NCI-H1694 (cell line): ENCODE data around the gene PCBP3.

ENCODE experiments used
- DNase-seq: peaks from one replicate; lab custom pipeline; 2025; lab: John Stamatoyannopoulos, UW

The PCBP3 gene

DNA sequence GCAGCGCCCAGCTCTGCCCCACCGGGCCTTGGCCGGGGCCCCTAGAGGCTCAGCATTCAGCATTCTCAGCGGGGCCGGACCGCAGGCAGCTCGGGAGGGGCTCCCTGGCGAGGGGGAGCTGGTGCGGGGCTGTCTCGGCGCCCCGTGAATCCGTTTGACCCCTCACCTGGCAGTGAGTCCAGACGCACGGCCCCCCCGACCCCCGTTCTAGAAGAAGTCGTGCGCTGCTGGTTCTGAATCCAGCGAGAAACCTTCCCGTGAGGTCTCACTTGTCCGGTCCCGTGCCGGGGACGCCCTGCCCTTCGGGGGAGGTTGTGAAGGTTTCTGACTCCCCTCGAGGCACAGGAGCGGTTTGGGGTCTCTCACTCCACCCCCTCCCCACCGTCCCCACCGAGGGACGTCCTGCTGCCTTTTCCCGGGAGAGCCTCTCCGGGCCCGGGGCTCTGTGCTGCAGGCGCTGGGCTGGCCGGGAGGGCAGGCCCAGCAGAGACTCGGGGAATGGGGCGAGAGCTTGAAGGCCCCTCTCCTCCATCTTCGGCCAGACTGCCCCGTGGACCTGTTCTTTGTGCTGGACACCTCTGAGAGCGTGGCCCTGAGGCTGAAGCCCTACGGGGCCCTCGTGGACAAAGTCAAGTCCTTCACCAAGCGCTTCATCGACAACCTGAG, 338.7 kb downstream of the PCBP3 start:
- DNase-seq: no peak

DNA sequence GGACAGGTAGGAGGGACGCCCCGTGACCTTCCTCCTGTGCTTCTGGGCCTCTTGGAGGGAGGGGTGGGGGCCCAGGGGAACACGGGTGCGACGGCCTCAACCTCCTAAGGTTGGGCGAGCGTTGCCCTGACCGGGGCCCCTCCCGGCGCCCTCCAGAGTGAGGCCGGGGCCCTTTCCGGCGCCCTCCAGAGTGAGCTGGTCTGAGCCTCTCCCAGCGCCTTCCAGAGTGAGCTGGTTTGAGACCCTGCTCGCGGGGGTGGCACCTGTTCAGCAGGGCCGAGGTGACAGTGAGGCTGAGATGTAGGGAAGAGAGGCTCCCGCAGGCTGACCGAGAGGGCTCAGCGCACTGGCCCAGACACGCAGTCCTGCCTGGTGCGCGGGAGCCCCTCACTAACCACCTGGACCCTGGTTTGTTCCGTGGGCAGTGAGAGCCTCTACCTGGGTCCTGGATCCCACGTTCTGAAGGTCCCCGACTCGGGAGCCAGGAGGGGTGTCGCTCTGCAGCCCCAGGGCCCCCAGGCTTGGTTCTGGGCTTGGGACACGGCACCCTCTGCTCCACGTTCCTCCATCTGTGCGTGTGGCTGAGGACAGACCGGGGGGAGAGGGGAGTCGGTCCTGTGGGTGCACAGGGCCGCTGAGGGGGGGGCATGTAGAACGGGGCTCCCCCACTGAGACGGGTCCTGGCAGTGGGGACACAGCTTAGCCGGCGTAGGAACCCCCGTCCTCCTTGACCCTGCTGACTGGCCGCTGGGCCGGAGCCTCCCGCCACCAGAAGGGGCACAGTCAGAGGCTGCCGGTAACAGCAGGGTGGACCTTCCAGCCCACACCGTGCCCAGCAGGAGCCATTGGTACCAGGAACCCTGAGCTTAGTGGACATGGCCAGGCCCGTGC, 339.5 kb downstream of the PCBP3 start:
- no peak for DNase-seq

DNA sequence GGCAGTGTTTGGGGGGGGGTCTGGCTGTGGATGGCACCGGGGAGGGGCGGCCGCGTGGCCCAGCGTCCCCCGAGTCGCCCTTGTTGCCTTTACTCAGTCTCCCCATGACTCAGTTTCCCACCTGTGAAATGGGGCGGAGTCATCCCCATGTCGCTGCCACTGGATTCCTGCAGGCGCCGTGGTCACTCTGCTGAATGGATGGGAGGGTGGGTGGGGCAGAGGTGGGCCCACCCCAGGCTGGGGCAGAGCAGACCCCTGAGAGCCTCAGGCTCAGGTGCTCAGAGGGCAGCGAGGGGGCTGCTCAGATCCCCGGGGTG, 340.1 kb downstream of the PCBP3 start:
- DNase-seq: no peak

DNA sequence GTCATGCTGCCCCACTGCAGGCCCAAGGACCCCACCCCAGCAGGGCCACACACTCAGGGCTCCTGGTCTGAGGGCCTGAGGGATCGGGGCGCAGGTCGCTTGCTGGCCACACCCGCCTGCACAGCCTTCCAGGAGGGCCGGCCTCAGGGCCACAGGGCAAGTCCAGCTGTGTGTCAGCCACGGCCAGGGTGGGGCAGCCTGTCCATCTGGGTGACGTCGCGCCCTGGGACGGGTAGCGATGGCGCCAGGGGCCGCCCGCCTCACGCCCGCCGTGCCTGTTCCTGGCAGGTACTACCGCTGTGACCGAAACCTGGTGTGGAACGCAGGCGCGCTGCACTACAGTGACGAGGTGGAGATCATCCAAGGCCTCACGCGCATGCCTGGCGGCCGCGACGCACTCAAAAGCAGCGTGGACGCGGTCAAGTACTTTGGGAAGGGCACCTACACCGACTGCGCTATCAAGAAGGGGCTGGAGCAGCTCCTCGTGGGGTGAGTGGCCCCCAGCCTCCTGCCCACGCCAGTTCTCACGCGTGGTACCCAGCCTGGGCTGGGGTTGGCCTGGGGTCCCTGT, 340.5 kb downstream of the PCBP3 start:
- no peak for DNase-seq

DNA sequence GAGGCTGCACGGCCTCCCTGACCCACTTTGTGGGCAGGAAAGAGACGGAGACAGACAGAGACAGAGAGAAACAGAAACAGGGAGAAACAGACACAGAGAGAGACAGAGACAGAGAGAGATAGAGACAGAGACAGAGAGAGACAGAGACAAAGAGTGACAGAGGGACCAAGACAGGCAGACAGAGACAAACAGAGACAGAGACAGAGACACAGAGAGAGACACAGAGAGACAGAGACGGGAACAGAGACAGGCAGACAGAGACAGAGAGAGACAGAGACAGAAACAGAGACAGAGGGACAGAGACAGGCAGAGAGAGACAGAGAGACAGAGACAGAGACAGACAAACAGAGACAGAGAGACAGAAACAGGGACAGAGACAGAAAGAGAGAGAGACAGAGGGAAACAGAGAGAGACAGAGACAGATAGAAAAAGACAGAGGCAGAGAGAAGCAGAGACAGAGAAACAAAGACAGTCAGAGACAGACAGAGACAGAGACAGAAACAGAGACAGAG, 341.1 kb downstream of the PCBP3 start:
- DNase-seq: no peak

DNA sequence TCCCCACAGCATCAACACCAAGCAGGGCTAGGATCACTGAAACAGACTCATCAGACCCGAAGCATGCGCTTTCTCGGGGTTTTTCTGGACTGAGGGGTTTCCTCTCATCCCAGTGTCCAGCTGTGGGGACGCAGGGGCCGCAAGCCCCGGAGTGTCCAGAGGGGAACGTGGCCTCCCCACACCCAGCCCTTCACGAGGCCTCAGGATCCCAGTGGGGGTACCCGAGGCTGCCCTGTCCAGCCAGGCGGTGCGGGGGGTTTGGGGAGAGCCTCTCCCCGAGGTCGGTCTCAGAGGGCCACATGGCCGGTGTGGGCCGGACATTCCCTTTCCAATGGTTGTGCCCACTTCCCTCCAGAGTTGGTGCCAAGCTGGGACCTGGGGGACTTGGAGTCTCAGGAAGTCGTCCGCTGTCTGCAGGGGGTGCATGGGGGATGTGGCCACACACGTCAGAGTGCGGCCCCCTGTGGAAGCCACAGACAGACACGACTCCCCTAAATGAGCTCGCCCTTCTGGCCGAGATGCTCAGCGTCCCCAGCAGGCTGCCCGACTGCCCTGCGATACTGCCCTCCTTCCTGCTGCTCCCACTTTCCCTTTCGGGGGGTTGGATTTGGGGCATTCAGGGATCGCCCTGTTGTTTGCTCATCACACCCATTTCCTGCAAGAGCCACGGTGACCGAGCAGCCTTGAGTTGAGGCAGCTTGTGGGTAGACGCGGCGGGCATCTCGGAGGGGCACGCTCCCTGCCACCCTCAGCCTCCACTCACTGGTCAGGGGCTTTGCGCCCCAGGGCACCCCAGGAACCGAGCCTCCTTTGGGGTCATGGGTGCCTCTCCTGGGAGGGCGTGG, 342.2 kb downstream of the PCBP3 start:
- DNase-seq: no peak

DNA sequence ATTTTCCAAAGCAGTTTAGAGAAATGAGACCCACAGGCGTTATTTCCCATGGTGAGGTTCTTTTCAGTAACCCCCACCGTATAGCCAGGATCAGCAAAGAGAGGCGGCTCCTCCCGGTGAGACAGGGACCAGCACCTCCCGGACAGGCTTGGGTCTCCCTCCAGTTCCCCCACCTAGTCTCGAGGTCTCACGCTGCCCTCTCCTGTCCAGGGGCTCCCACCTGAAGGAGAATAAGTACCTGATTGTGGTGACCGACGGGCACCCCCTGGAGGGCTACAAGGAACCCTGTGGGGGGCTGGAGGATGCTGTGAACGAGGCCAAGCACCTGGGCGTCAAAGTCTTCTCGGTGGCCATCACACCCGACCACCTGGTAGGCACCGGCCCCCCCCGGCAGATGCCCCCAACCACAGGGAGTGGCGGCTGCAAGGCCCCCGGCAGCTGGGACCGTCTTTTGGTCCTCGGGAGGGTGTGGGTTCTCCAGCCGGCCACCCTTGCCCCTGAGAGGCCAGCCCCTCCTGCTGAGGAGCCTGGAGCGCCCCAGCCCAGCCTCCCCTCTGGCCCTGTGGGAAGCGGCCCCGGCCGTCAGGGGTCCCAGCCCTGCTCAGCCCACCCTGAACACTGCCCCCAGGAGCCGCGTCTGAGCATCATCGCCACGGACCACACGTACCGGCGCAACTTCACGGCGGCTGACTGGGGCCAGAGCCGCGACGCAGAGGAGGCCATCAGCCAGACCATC, 343.0 kb downstream of the PCBP3 start:
- DNase-seq: no peak

DNA sequence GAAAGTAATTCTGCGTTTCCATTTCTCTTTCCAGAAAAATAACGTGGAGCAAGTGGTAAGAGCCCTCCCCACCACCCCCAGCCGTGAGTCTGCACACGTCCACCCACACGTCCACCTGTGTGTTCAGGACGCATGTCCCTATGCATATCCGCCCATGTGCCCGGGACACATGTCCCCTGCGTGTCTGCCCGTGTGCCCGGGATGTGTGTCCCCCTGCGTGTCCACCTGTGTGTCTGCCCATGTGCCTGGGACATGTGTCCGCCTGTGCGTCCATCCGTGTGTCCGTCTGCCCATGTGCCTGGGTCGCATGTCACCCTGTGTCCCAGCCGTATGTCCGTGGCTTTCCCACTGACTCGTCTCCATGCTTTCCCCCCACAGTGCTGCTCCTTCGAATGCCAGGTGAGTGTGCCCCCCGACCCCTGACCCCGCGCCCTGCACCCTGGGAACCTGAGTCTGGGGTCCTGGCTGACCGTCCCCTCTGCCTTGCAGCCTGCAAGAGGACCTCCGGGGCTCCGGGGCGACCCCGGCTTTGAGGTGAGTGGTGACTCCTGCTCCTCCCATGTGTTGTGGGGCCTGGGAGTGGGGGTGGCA, 343.7 kb downstream of the PCBP3 start:
- no peak for DNase-seq

DNA sequence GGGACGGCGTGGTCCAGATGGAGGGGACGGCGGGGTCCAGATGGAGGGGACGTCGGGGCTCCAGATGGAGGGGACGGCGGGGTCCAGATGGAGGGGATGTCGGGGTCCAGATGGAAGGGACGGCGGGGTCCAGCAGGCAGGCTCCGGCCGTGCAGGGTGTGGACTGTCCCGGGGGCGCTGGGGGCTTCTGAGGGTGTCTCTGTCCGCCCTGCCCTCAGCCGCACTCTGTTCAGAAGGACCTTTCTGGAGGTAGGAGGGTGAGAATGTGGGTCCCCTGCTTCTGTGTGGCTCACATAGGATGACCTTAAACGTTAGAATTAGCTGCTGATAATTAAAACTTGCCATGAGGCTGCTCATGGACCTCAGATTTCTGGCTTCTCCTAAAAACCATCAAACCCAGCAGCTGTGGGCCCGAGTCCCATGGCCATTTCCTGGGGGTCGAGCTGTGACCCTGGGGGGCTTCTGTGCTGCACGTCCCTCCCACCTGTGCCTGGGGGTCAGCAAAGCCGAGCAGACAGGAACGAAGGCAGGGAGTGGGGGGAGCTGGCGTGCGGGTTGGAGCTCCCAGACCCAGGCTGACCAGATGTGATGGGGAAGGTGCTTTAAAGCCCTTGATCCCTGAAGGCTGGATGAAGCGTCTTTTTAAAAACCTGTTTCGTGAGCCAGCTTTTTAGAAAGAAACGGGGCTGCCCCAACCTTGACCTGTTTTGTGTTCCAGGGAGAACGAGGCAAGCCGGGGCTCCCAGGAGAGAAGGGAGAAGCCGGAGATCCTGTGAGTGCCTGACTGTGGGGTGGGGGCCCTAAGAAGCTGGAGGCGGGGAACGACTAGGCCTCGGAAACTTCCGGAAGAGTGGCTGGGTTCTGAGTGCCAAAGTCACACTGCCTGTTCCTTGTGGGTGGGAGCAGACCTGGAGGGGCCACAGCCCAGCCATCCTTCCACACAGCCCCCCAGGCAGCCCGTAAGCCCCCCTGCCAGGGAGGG, 345.1 kb downstream of the PCBP3 start:
- no peak for DNase-seq

DNA sequence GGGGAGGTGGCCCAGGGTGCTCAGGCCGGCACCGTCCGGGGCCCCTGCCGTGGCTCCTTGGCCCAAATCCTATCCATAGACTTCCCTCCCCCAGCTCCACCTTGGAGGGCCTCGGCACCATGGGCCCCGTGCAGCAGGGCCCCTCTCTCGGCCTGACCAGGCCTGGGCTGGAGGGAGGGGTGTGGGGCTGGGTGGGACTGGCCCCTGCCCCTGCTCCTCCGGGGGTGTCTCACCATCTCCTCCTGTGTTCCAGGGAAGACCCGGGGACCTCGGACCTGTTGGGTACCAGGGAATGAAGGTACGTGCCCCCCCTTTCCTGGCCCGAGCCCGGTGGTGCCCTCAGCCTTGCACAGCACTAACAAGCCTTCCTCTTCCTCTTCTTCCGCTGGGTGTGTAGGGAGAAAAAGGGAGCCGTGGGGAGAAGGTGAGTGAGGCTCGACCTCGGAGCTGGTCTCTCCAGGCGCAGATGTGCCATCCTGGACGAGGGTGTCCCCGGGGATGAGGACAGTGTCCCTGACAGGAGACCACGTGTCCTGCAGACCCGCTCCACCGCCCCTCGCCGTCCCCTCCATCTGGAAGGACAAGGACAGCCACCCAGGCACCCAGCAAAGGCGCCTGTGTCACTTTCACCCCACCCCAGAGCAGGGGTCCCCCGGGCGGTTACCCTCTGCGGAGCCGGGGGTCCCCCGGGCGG, 346.0 kb downstream of the PCBP3 start:
- DNase-seq: no peak

DNA sequence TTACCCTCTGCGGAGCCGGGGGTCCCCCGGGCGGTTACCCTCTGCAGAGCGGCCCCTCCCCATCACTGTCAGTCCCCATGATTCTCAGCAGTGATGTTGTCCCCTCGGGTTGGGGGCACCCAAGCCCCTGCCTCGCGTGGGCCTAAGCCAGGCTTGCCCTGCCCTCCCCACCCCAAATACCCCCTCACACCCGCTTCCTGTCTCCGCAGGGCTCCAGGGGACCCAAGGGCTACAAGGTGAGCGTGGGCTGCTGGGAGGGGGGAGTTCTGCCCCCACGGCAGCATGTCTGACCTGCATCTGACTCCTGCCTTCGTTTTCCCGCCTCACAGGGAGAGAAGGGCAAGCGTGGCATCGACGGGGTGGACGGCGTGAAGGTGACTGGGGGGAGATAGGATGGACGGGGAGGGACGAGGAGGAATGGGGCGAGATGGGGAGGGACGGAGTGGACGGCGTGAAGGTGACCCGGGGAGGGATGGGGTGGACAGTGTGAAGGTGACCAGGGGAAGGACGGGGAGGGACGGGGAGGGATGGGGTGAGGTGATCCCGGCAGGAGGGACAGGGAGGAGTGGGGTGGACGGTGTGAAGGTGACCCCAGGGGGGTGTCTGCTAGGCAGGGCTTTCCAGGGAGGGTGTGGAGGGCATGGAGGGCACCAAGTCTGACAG, 346.7 kb downstream of the PCBP3 start:
- no peak for DNase-seq

DNA sequence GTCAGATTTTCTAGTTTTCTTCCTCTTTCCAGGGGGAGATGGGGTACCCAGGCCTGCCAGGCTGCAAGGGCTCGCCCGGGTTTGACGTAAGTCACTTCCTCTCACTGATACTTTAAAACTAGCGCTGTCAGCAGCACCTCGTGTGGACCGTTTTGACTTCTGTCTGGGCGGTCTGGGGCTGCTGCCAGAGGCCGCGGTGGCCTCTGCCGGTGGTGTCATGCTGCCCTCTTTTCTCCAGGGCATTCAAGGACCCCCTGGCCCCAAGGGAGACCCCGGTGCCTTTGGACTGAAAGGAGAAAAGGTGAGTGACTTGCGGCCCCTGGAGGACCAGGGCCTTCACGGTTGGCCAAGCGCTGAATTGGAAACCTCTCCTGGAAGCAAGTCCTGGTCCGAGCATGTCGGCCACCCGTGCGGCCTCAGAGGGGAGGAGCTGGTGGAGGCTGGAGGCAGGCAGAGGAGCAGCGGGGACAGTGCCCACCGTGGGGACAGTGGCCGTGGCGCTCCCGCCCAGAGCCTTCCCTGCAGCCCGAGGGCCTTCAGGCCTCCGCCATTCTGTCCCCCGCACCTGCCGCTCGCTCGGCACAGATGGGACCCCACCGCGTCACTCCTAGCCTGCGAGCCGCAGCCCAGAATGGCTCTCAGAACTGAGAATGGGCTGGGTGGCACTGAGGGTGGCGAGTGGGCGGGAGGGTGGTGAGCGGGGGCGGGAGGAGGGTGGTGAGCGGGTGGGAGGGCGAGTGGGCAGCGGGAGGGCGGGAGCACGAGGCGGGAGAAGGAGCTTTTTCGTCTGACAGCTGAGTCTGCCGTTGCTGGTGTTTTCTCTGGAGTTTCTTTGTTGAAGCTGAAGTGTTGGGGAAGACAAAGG, 347.4 kb downstream of the PCBP3 start:
- DNase-seq: no peak

DNA sequence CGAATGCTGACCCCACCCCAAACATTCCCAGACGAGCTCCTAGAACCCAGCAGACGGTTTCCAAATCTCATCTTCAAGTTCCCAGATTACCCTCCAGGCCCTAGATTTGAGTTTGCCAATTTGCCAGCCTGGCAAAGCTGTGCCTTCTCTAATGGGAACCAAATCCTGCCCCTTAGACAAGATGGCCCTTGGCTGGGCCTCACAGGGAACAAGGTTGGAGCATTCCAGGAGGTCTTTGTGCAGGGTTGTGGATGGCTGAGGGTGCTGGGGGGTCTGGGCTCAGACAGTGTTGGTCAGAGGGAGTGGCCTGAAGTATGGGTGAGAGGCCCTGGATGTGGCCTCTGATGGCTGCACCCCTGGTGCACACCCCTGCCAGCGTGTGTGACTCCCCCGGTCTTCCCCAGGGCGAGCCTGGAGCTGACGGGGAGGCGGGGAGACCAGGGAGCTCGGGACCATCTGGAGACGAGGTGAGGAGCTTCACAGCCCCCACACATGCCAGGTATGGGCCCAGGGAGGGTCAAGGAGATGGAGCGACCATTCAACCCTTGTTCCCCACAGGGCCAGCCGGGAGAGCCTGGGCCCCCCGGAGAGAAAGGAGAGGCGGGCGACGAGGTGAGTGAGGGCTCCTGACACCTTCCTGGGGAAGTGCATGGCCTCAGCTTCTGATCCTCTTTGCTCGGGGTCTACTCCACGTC, 348.2 kb downstream of the PCBP3 start:
- DNase-seq: no peak
